ENCODE data around the gene RETREG2.
A peak's percentile ranks its signal among the peaks of the same experiment; 100 is the strongest.

RETREG2 gene

DNA sequence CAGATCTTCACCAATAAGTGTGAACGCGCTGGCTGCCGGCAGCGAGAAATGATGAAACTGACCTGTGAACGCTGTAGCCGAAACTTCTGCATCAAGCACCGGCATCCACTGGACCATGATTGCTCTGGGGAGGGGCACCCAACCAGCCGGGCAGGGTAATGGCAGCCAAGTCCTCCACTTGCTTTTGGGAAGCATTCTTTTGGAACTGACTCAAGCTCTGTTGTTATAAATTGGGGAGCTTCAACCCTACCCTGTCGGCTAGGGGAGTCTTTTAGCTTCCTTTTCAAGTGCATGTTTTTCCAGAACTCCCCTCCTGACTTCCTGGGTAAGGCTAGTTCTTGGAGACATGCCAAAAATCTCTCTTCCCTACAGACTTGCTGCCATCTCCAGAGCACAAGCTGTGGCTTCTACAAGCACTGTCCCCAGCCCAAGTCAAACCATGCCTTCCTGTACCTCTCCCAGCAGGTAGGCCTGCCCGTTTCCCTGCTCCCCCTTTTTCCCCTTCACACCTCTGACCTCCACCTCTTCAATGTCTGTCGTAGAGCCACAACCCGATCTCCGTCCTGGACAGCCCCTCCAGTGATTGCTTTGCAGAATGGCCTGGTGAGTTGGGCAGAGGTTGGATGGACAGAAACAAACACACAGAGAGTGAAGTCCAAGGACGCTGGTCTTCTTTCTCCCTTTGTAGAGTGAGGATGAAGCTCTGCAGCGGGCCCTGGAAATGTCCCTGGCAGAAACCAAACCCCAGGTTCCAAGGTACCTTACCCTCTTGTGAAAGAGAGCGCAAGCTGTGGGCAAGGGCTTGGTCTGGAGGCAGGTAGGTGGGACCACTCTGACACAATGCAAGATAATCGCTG lies 30.0 kb downstream of the RETREG2 start:
- Histone ChIP-seq H4K20me1 (ENCODE audit: insufficient read depth) (no peaks in the 10 kb centered on the region), H3K4me2 (peak overlapping the region; percentile 62; the same call in 1 of the 2 replicates), H3K27ac (no peak overlapping the region), H3K27me3 (ENCODE audit: insufficient read depth, low read depth) (no peaks in the 10 kb centered on the region), H3K4me3 (IDR thresholded peaks at IDR 0.05; ENCODE audit: insufficient read depth, low read depth, low read length) (no peak overlapping the region), H3K9ac (no peak overlapping the region), H3K36me3 (ENCODE audit: insufficient read depth) (no peaks in the 10 kb centered on the region), H3K4me1 (ENCODE audit: low read depth, poor library complexity, severe bottlenecking) (peaks cover 18% of the 10 kb centered on the region), H3K79me2 (ENCODE audit: insufficient read depth, low read depth) (no peaks in the 10 kb centered on the region), H2AFZ (ENCODE audit: low read depth) (no peak overlapping the region)
- TF ChIP-seq, protein P1, sequence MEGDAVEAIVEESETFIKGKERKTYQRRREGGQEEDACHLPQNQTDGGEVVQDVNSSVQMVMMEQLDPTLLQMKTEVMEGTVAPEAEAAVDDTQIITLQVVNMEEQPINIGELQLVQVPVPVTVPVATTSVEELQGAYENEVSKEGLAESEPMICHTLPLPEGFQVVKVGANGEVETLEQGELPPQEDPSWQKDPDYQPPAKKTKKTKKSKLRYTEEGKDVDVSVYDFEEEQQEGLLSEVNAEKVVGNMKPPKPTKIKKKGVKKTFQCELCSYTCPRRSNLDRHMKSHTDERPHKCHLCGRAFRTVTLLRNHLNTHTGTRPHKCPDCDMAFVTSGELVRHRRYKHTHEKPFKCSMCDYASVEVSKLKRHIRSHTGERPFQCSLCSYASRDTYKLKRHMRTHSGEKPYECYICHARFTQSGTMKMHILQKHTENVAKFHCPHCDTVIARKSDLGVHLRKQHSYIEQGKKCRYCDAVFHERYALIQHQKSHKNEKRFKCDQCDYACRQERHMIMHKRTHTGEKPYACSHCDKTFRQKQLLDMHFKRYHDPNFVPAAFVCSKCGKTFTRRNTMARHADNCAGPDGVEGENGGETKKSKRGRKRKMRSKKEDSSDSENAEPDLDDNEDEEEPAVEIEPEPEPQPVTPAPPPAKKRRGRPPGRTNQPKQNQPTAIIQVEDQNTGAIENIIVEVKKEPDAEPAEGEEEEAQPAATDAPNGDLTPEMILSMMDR (conservative IDR thresholded peaks at IDR 0.05; ENCODE audit: low read depth, low read length), result no peak

DNA sequence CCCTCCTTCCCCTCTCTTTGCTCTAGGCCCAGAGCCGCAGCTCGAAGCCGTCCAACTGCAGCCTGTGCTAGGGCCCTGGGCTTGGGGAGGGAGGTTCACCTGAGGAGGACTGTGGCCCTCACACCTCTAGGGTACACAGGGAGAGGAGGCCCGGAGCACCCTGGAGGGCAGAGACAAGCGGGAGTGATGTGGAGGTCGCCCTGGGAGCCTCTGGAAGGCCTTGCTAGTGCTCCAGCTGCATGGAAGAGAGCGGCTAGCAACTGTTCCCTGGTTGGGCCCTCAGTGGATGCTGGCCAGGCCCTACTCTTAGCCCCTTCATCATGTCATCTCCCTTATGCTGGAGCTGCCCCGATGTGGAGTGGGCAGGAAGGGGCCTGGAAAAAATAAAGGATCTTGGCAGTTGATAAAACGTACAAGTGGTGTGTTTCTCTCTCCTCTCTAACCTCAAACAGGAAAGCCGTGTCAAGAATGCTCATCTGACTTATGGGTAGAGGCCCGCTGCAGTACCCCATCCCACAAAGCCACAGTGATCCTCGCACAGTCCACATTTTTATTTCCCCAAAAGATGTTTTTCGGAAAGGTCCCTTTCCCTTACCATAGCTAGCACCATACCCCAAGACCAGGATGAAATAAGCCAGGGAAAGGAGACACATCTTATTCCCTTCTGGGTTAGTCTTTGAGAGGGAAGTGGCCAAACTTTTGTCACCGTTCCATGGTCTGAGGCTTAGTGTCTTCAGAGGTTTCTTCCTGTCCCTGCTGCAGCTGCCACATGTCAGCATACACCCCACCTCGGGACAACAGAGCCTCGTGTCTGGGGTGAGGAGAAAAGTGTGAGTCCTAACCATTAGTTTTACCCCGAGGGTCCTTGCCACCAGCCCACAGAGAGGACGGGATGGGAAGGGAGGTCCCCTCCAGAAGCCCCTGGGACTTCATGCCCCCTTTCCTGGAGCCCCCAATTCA lies 31.4 kb downstream of the RETREG2 start:
- peaks cover 18% of the 10 kb centered on the region for H3K4me1 ChIP-seq (ENCODE audit: low read depth, poor library complexity, severe bottlenecking)
- no peak overlapping the region for H3K9ac ChIP-seq
- H3K4me2 ChIP-seq, result no peak overlapping the region
- H3K27ac ChIP-seq, result no peak overlapping the region
- no peaks in the 10 kb centered on the region for H3K79me2 ChIP-seq (ENCODE audit: insufficient read depth, low read depth)
- no peaks in the 10 kb centered on the region for H3K36me3 ChIP-seq (ENCODE audit: insufficient read depth)
- TF ChIP-seq, protein P1 (conservative IDR thresholded peaks at IDR 0.05; ENCODE audit: low read depth, low read length), result no peak
- no peak overlapping the region for H3K4me3 ChIP-seq (IDR thresholded peaks at IDR 0.05; ENCODE audit: insufficient read depth, low read depth, low read length)
- no peaks in the 10 kb centered on the region for H3K27me3 ChIP-seq (ENCODE audit: insufficient read depth, low read depth)
- no peaks in the 10 kb centered on the region for H4K20me1 ChIP-seq (ENCODE audit: insufficient read depth)
- H2AFZ ChIP-seq (ENCODE audit: low read depth), result no peak overlapping the region

DNA sequence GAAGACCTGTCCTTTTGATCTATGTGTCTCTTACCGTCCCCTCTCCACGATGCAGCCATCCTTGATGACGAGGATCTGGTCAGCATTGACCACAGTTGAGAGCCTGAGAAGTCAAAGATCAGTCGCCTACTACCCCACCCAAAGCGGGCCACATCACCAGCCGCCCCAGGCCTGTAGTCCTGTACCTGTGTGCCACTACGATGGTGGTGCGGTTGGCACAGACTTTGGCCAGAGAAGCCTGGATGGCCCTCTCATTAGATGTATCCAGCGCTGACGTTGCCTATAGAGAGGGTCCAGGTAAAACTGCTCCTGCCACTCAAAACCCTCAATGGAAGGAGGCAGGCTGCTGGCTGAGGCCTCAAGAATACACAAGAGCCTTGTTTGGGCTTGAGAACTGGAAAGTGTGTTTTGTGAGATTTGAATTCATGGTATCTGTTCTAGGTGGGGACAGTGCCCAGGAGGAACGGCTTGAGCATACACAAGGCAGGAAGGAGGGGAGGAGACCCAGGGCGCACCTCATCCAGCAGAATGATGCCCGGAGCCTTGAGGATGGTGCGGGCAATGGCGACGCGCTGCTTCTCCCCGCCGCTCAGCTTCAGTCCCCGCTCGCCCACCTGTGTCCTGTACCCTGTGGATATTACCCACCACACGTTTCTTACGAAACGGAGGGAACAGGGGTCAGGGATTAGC lies 32.3 kb downstream of the RETREG2 start:
- H3K79me2 ChIP-seq (ENCODE audit: insufficient read depth, low read depth), result no peaks in the 10 kb centered on the region
- TF ChIP-seq, protein P1 (conservative IDR thresholded peaks at IDR 0.05; ENCODE audit: low read depth, low read length), result no peak
- no peaks in the 10 kb centered on the region for H3K27me3 ChIP-seq (ENCODE audit: insufficient read depth, low read depth)
- no peaks in the 10 kb centered on the region for H3K36me3 ChIP-seq (ENCODE audit: insufficient read depth)
- no peak overlapping the region for H3K4me3 ChIP-seq (IDR thresholded peaks at IDR 0.05; ENCODE audit: insufficient read depth, low read depth, low read length)
- H3K27ac ChIP-seq, result no peak overlapping the region
- H2AFZ ChIP-seq (ENCODE audit: low read depth), result no peak overlapping the region
- H3K4me1 ChIP-seq (ENCODE audit: low read depth, poor library complexity, severe bottlenecking), result peaks cover 15% of the 10 kb centered on the region
- no peaks in the 10 kb centered on the region for H4K20me1 ChIP-seq (ENCODE audit: insufficient read depth)
- no peak overlapping the region for H3K9ac ChIP-seq
- no peak overlapping the region for H3K4me2 ChIP-seq

DNA sequence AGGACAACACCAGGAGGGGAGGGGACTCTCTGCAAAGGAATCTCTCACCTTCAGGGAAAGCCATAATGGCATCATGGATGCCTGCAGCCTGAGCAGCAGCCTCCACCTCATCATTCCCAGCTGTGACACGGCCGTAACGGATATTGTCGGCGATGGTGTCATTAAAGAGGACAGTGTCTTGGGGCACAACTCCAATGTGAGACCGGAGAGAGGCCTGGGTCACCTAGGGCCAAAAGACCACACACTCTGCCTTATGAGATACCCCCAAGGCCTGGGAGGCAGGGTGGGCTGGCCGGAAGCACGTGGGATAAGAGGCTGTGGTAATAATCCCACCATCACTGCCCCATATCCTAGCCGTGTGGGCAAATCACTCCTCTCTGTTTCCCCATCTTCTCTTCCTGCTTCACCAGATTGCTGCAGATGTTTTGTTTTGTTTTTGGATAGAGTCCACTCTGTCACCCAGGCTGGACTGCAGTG lies 32.8 kb downstream of the RETREG2 start:
- TF ChIP-seq, protein P1 (conservative IDR thresholded peaks at IDR 0.05; ENCODE audit: low read depth, low read length), result no peak
- H3K4me2 ChIP-seq, result no peak overlapping the region

More for the DNA sequence above, 32.8 kb downstream of the RETREG2 start:
- Histone ChIP-seq H4K20me1 (ENCODE audit: insufficient read depth) (no peaks in the 10 kb centered on the region), H3K79me2 (ENCODE audit: insufficient read depth, low read depth) (no peaks in the 10 kb centered on the region), H3K9ac (no peak overlapping the region), H2AFZ (ENCODE audit: low read depth) (no peak overlapping the region), H3K27ac (no peak overlapping the region), H3K36me3 (ENCODE audit: insufficient read depth) (no peaks in the 10 kb centered on the region), H3K4me3 (IDR thresholded peaks at IDR 0.05; ENCODE audit: insufficient read depth, low read depth, low read length) (no peak overlapping the region), H3K27me3 (ENCODE audit: insufficient read depth, low read depth) (no peaks in the 10 kb centered on the region), H3K4me1 (ENCODE audit: low read depth, poor library complexity, severe bottlenecking) (peaks cover 9% of the 10 kb centered on the region)
